ENCODE results near the gene EIF4E2.

- TF ChIP-seq CTCF (IDR thresholded peaks at IDR 0.05; ENCODE audit: low read depth, low read length): no peak
- no peak for TF ChIP-seq EZH2phosphoT487 (IDR thresholded peaks at IDR 0.05; ENCODE audit: low read depth)
These were observed 22.5 kb upstream of the EIF4E2 start for GRCh38 chr2:232527905-232528470.

Data from OCI-LY3 (cell line).